Stimulated activated naive CD8-positive, alpha-beta T cell treated with anti-CD3 and anti-CD28 coated beads, Interleukin-15, Interleukin-2, amounts not matched to agents 100 ng/mL and 50 ng/mL, for 24 hours (primary cell): ENCODE data around the gene SPSB3.

Source experiments
- H3K27ac Mint-ChIP-seq: one replicate; pipeline ENCODE4 v1.8.0; 2021; ENCODE audit warnings: mild to moderate bottlenecking, mixed read lengths
- H3K27me3 Mint-ChIP-seq: one replicate; pipeline ENCODE4 v1.8.0; 2021; ENCODE audit warnings: mixed read lengths
- H3K36me3 Mint-ChIP-seq: one replicate; pipeline ENCODE4 v1.8.0; 2021; ENCODE audit warnings: low read depth, mixed read lengths
- H3K4me1 Mint-ChIP-seq: one replicate; pipeline ENCODE4 v1.8.0; 2021; ENCODE audit warnings: low read depth, mixed read lengths
- H3K4me3 Mint-ChIP-seq: one replicate; pipeline ENCODE4 v1.8.0; 2021; ENCODE audit warnings: mild to moderate bottlenecking, mixed read lengths
- H3K9me3 Mint-ChIP-seq: one replicate; pipeline ENCODE4 v1.8.0; 2021; ENCODE audit warnings: mixed read lengths

The SPSB3 gene

GRCh38 chr16:1794908-1795666 is 12.7 kb upstream of the SPSB3 start:
- H3K4me3 Mint-ChIP-seq: no peak overlapping the region
- H3K4me1 Mint-ChIP-seq: no peaks in the 10 kb centered on the region
- no peak overlapping the region for H3K27ac Mint-ChIP-seq
- no peaks in the 10 kb centered on the region for H3K36me3 Mint-ChIP-seq
- no peaks in the 10 kb centered on the region for H3K27me3 Mint-ChIP-seq
- peaks cover 4% of the 10 kb centered on the region for H3K9me3 Mint-ChIP-seq

- Mint-ChIP-seq H3K27me3 (no peaks in the 10 kb centered on the region), H3K4me1 (no peaks in the 10 kb centered on the region), H3K36me3 (no peaks in the 10 kb centered on the region)
Measured at GRCh38 chr16:1794221-1794871, 12.0 kb upstream of the SPSB3 start.

GRCh38 chr16:1793578-1794220 is 11.3 kb upstream of the SPSB3 start, which contains the start of gene IGFALS:
Gene IGFALS (minus strand): TSS chr16:1793705. CDS start chr16:1793652, 53 bp downstream.
- no peaks in the 10 kb centered on the region for H3K4me1 Mint-ChIP-seq
- H3K4me3 Mint-ChIP-seq: no peak within 1 kb of the TSS
- no peaks in the 10 kb centered on the region for H3K9me3 Mint-ChIP-seq
- no peaks in the 10 kb centered on the region for H3K27me3 Mint-ChIP-seq
- H3K36me3 Mint-ChIP-seq: peaks cover 5% of the 10 kb centered on the region
- H3K27ac Mint-ChIP-seq: no peak within 1 kb of the TSS

More at GRCh38 chr16:1794221-1794871, 12.0 kb upstream of the SPSB3 start:
- no peak overlapping the region for H3K27ac Mint-ChIP-seq
- H3K4me3 Mint-ChIP-seq: no peak overlapping the region
- no peaks in the 10 kb centered on the region for H3K9me3 Mint-ChIP-seq

GRCh38 chr16:1792836-1793577 is 10.6 kb upstream of the SPSB3 start:
- H3K36me3 Mint-ChIP-seq: peaks cover 5% of the 10 kb centered on the region
- no peak overlapping the region for H3K27ac Mint-ChIP-seq
- H3K9me3 Mint-ChIP-seq: no peaks in the 10 kb centered on the region
- no peak overlapping the region for H3K4me3 Mint-ChIP-seq
- H3K4me1 Mint-ChIP-seq: no peaks in the 10 kb centered on the region
- H3K27me3 Mint-ChIP-seq: no peaks in the 10 kb centered on the region

- no peaks in the 10 kb centered on the region for H3K4me1 Mint-ChIP-seq
- no peak overlapping the region for H3K4me3 Mint-ChIP-seq
- H3K9me3 Mint-ChIP-seq: no peaks in the 10 kb centered on the region
- H3K36me3 Mint-ChIP-seq: peaks cover 5% of the 10 kb centered on the region
- no peak overlapping the region for H3K27ac Mint-ChIP-seq
- no peaks in the 10 kb centered on the region for H3K27me3 Mint-ChIP-seq
Measured at GRCh38 chr16:1791943-1792812, 9.8 kb upstream of the SPSB3 start.

GRCh38 chr16:1791256-1791942 is 9.0 kb upstream of the SPSB3 start:
- no peaks in the 10 kb centered on the region for H3K9me3 Mint-ChIP-seq
- peaks cover 5% of the 10 kb centered on the region for H3K36me3 Mint-ChIP-seq
- no peak overlapping the region for H3K27ac Mint-ChIP-seq
- H3K4me3 Mint-ChIP-seq: no peak overlapping the region
- H3K27me3 Mint-ChIP-seq: no peaks in the 10 kb centered on the region
- no peaks in the 10 kb centered on the region for H3K4me1 Mint-ChIP-seq

- Mint-ChIP-seq H3K27me3 (no peaks in the 10 kb centered on the region), H3K4me3 (no peak overlapping the region), H3K27ac (no peak overlapping the region), H3K4me1 (no peaks in the 10 kb centered on the region), H3K36me3 (peaks cover 5% of the 10 kb centered on the region), H3K9me3 (no peaks in the 10 kb centered on the region)
Measured at GRCh38 chr16:1790611-1791255, 8.4 kb upstream of the SPSB3 start.

GRCh38 chr16:1790261-1790610 is 7.9 kb upstream of the SPSB3 start:
- peaks cover 5% of the 10 kb centered on the region for H3K36me3 Mint-ChIP-seq
- H3K4me1 Mint-ChIP-seq: peaks cover 2% of the 10 kb centered on the region
- H3K9me3 Mint-ChIP-seq: no peaks in the 10 kb centered on the region
- H3K27me3 Mint-ChIP-seq: no peaks in the 10 kb centered on the region
- H3K27ac Mint-ChIP-seq: no peak overlapping the region
- no peak overlapping the region for H3K4me3 Mint-ChIP-seq

- H3K36me3 Mint-ChIP-seq: peaks cover 5% of the 10 kb centered on the region
- peaks cover 6% of the 10 kb centered on the region for H3K4me1 Mint-ChIP-seq
- H3K27ac Mint-ChIP-seq: no peak overlapping the region
- no peak overlapping the region for H3K4me3 Mint-ChIP-seq
- H3K9me3 Mint-ChIP-seq: no peaks in the 10 kb centered on the region
- H3K27me3 Mint-ChIP-seq: no peaks in the 10 kb centered on the region
Measured at GRCh38 chr16:1789643-1790045, 7.3 kb upstream of the SPSB3 start.

- no peak overlapping the region for H3K4me3 Mint-ChIP-seq
- H3K27me3 Mint-ChIP-seq: no peaks in the 10 kb centered on the region
- no peak overlapping the region for H3K27ac Mint-ChIP-seq
Measured at GRCh38 chr16:1788708-1789100, 6.3 kb upstream of the SPSB3 start.

GRCh38 chr16:1788095-1788707 is 5.8 kb upstream of the SPSB3 start:
- Mint-ChIP-seq H3K27me3 (no peaks in the 10 kb centered on the region), H3K4me1 (peaks cover 14% of the 10 kb centered on the region), H3K27ac (no peak overlapping the region), H3K9me3 (no peaks in the 10 kb centered on the region), H3K36me3 (peaks cover 5% of the 10 kb centered on the region), H3K4me3 (no peak overlapping the region)

More at GRCh38 chr16:1788708-1789100, 6.3 kb upstream of the SPSB3 start:
- Mint-ChIP-seq H3K9me3 (no peaks in the 10 kb centered on the region), H3K36me3 (peaks cover 5% of the 10 kb centered on the region), H3K4me1 (peaks cover 11% of the 10 kb centered on the region)

GRCh38 chr16:1787322-1788094 is 5.1 kb upstream of the SPSB3 start:
- Mint-ChIP-seq H3K27me3 (no peaks in the 10 kb centered on the region), H3K4me3 (no peak overlapping the region), H3K4me1 (peaks cover 15% of the 10 kb centered on the region), H3K36me3 (peaks cover 5% of the 10 kb centered on the region), H3K27ac (no peak overlapping the region), H3K9me3 (no peaks in the 10 kb centered on the region)

GRCh38 chr16:1787056-1787321 is 4.6 kb upstream of the SPSB3 start:
- H3K36me3 Mint-ChIP-seq: peaks cover 5% of the 10 kb centered on the region
- H3K27ac Mint-ChIP-seq: no peak overlapping the region
- H3K4me3 Mint-ChIP-seq: no peak overlapping the region
- peaks cover 15% of the 10 kb centered on the region for H3K4me1 Mint-ChIP-seq
- H3K9me3 Mint-ChIP-seq: no peaks in the 10 kb centered on the region
- H3K27me3 Mint-ChIP-seq: no peaks in the 10 kb centered on the region
